Measurements from ENCODE around the gene GYG2. TPM values are rescaled to one million over a fixed set of nuclear protein-coding genes. Genes with fewer than 3 reads are reported as not detected.

The GYG2 gene
- total RNA-seq, 1 donor from 2014 or later = 117 TPM

DNA sequence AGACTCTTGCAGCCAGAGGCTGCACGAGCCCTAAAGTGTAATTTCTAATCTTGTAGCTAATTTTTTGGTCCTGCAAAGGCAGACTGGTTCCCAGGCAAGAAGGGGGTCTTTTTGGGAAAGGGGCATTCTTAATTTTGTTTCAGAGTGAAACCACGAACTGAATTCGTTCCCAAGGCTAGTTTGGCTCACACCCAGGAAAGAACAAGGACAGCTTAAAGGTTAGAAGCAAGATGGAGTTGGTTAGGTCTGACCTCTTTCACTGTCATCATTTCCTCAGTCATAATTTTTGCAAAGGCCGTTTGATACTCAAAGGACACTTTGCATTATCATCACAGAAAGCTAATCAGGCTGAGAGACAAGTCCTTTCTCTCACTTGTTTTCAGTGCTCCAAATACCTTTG is 46.0 kb upstream of the GYG2 start:
- H3K4me3 Mint-ChIP-seq (ENCODE audit: low read depth) = peak overlapping the region; percentile 73
- peaks cover 49% of the 10 kb centered on the region for H3K4me1 Mint-ChIP-seq (ENCODE audit: low read depth)
- peak overlapping the region; percentile 98 for H3K27ac Mint-ChIP-seq
- no peak for TF ChIP-seq CTCF (IDR thresholded peaks at IDR 0.05; ENCODE audit: unreplicated experiment)
- H3K9me3 Mint-ChIP-seq (ENCODE audit: low read depth) = no peaks in the 10 kb centered on the region
- no peak for DNase-seq (ENCODE audit: low spot score, unreplicated experiment)
- peaks cover 5% of the 10 kb centered on the region for H3K36me3 Mint-ChIP-seq (ENCODE audit: insufficient read depth)
- H3K27me3 Mint-ChIP-seq = no peaks in the 10 kb centered on the region

- H3K27ac Mint-ChIP-seq = peak overlapping the region; percentile 98
- peaks cover 5% of the 10 kb centered on the region for H3K36me3 Mint-ChIP-seq (ENCODE audit: insufficient read depth)
- no peak for DNase-seq (ENCODE audit: low spot score, unreplicated experiment)
- no peaks in the 10 kb centered on the region for H3K9me3 Mint-ChIP-seq (ENCODE audit: low read depth)
- peaks cover 48% of the 10 kb centered on the region for H3K4me1 Mint-ChIP-seq (ENCODE audit: low read depth)
- no peaks in the 10 kb centered on the region for H3K27me3 Mint-ChIP-seq
- TF ChIP-seq CTCF (IDR thresholded peaks at IDR 0.05; ENCODE audit: unreplicated experiment) = no peak
- H3K4me3 Mint-ChIP-seq (ENCODE audit: low read depth) = no peak overlapping the region
Observed at GRCh38 chrX:2784026-2784425, 44.7 kb upstream of the GYG2 start.

DNA sequence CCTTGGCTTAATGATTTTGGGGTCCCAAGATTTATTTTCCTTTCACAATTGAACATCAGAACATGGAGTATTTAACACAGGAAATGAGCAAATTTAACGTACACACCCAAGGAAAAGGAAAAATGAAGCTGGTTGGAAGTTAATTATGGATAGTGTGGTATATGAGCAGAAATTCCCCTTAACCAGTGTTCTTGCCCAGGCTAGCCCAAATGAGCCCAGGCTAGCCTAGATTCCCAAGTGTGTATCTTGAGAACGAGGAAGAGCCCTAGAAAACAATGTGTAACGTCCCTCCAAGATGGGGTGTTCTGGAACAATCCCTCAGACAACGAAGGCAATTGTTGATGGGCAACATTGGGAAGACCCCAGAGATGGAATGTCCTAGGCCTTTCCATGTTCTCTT is 43.2 kb upstream of the GYG2 start:
- H3K4me1 Mint-ChIP-seq (ENCODE audit: low read depth) = peaks cover 45% of the 10 kb centered on the region
- H3K9me3 Mint-ChIP-seq (ENCODE audit: low read depth) = no peaks in the 10 kb centered on the region
- H3K27ac Mint-ChIP-seq = no peak overlapping the region
- H3K27me3 Mint-ChIP-seq = no peaks in the 10 kb centered on the region
- DNase-seq (ENCODE audit: low spot score, unreplicated experiment) = no peak
- H3K36me3 Mint-ChIP-seq (ENCODE audit: insufficient read depth) = peaks cover 5% of the 10 kb centered on the region
- TF ChIP-seq CTCF (IDR thresholded peaks at IDR 0.05; ENCODE audit: unreplicated experiment) = no peak
- no peak overlapping the region for H3K4me3 Mint-ChIP-seq (ENCODE audit: low read depth)

DNA sequence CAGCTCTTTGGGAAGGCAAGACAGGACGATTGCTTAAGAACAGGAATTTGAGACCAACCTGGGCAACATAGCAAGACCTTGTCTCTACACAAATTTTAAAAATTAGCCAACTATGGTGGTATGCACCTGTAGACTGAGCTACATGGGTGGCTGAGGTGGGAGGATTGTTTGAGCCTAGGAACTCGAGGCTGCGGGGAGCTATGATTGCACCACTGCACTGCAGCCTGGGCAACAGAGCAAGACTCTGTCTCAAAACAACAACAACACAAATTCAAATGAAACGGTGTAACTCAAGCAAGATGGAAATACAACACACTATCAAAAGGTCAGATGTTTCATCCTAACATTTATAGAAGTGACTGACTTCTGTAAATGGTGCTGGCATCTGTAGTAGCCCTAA is 39.8 kb upstream of the GYG2 start:
- TF ChIP-seq CTCF (IDR thresholded peaks at IDR 0.05; ENCODE audit: unreplicated experiment) = no peak
- Mint-ChIP-seq H3K27ac (no peak overlapping the region), H3K27me3 (no peaks in the 10 kb centered on the region), H3K36me3 (ENCODE audit: insufficient read depth) (peaks cover 8% of the 10 kb centered on the region), H3K4me3 (ENCODE audit: low read depth) (no peak overlapping the region), H3K9me3 (ENCODE audit: low read depth) (no peaks in the 10 kb centered on the region), H3K4me1 (ENCODE audit: low read depth) (peaks cover 14% of the 10 kb centered on the region)
- no peak for DNase-seq (ENCODE audit: low spot score, unreplicated experiment)

- H3K27me3 Mint-ChIP-seq = no peaks in the 10 kb centered on the region
- peaks cover 13% of the 10 kb centered on the region for H3K4me1 Mint-ChIP-seq (ENCODE audit: low read depth)
- no peak for DNase-seq (ENCODE audit: low spot score, unreplicated experiment)
- H3K27ac Mint-ChIP-seq = no peak overlapping the region
- no peak for TF ChIP-seq CTCF (IDR thresholded peaks at IDR 0.05; ENCODE audit: unreplicated experiment)
- H3K36me3 Mint-ChIP-seq (ENCODE audit: insufficient read depth) = peaks cover 8% of the 10 kb centered on the region
- no peak overlapping the region for H3K4me3 Mint-ChIP-seq (ENCODE audit: low read depth)
- no peaks in the 10 kb centered on the region for H3K9me3 Mint-ChIP-seq (ENCODE audit: low read depth)
Observed at GRCh38 chrX:2789569-2789968, 39.2 kb upstream of the GYG2 start.
